H9 (cell line): ENCODE measurements around the gene PTDSS2. TPM values are rescaled to one million over a fixed set of nuclear protein-coding genes. Genes with fewer than 3 reads are reported as not detected.

ENCODE experiments used
- DNase-seq: peaks from one replicate; pipeline ENCODE4 v3.0.0-alpha.2; 2017
- H2AFZ ChIP-seq: one replicate; pipeline ENCODE4 v1.6.1; 2013; ENCODE audit warnings: mild to moderate bottlenecking, low read length, control low read depth, moderate library complexity
- H2AK5ac ChIP-seq: 2 replicates; pipeline ENCODE4 v1.6.1; 2013; ENCODE audit warnings: low read length, control low read depth, mixed read lengths; ENCODE audit not compliant: insufficient read length
- H2BK120ac ChIP-seq: one replicate; pipeline ENCODE4 v1.6.1; 2013; ENCODE audit warnings: low read depth, mild to moderate bottlenecking, low read length, control low read depth, inconsistent platforms; ENCODE audit not compliant: poor library complexity, severe bottlenecking
- H2BK12ac ChIP-seq: 2 replicates; pipeline ENCODE4 v1.6.1; 2013; ENCODE audit warnings: low read length, control low read depth, mixed read lengths, low read depth; ENCODE audit not compliant: insufficient read length
- H2BK15ac ChIP-seq: 2 replicates; pipeline ENCODE4 v1.6.1; 2013; ENCODE audit warnings: low read depth, low read length, control low read depth
- H2BK20ac ChIP-seq: one replicate; pipeline ENCODE4 v1.6.1; 2013; ENCODE audit warnings: low read depth, mild to moderate bottlenecking, low read length, control low read depth, inconsistent platforms; ENCODE audit not compliant: poor library complexity, severe bottlenecking
- H2BK5ac ChIP-seq: 2 replicates; pipeline ENCODE4 v1.6.1; 2013; ENCODE audit warnings: low read length, control low read depth, mixed read lengths; ENCODE audit not compliant: insufficient read length
- H3K14ac ChIP-seq: 2 replicates; pipeline ENCODE4 v1.6.1; 2013; ENCODE audit warnings: low read length, control low read depth; ENCODE audit not compliant: insufficient read depth
- H3K18ac ChIP-seq: 2 replicates; pipeline ENCODE4 v1.6.1; 2013; ENCODE audit warnings: low read depth, mild to moderate bottlenecking, mixed read lengths, low read length, control low read depth; ENCODE audit not compliant: insufficient read length
- H3K23ac ChIP-seq: 2 replicates; pipeline ENCODE4 v1.6.1; 2013; ENCODE audit warnings: low read length, control low read depth, mixed read lengths, low read depth; ENCODE audit not compliant: insufficient read length
- H3K23me2 ChIP-seq: 2 replicates; pipeline ENCODE4 v1.6.1; 2013; ENCODE audit warnings: low read depth, mild to moderate bottlenecking, mixed read lengths, low read length, control low read depth; ENCODE audit not compliant: insufficient read length, poor library complexity, severe bottlenecking
- H3K27ac ChIP-seq: 2 replicates; pipeline ENCODE4 v1.5.1; 2013; ENCODE audit warnings: low read length, control low read depth, mixed read lengths, low read depth; ENCODE audit not compliant: insufficient read length
- H3K27me3 ChIP-seq: 2 replicates; pipeline ENCODE4 v1.6.1; 2013; ENCODE audit warnings: low read length, control low read depth, inconsistent platforms; ENCODE audit not compliant: insufficient read depth
- H3K4ac ChIP-seq: 2 replicates; pipeline ENCODE4 v1.6.1; 2013; ENCODE audit warnings: low read depth, mild to moderate bottlenecking, control low read depth, inconsistent platforms, low read length, moderate library complexity
- H3K4me1 ChIP-seq: 2 replicates; pipeline ENCODE4 v1.6.1; 2013; ENCODE audit warnings: low read length, control low read depth, inconsistent platforms; ENCODE audit not compliant: insufficient read depth
- H3K4me2 ChIP-seq: 2 replicates; pipeline ENCODE4 v1.6.1; 2013; ENCODE audit warnings: low read length, control low read depth, mixed read lengths; ENCODE audit not compliant: insufficient read length, insufficient read depth
- H3K56ac ChIP-seq: 2 replicates; pipeline ENCODE4 v1.6.1; 2013; ENCODE audit warnings: low read depth, mild to moderate bottlenecking, mixed read lengths, low read length, control low read depth; ENCODE audit not compliant: insufficient read length
- H3K79me1 ChIP-seq: 2 replicates; pipeline ENCODE4 v1.6.1; 2013; ENCODE audit warnings: low read depth, mild to moderate bottlenecking, moderate library complexity, low read length, control low read depth, inconsistent platforms; ENCODE audit not compliant: insufficient read depth, poor library complexity, severe bottlenecking
- H3K79me2 ChIP-seq: 2 replicates; pipeline ENCODE4 v1.6.1; 2013; ENCODE audit warnings: low read length, control low read depth, inconsistent platforms; ENCODE audit not compliant: insufficient read depth
- H3K9ac ChIP-seq: 2 replicates; pipeline ENCODE4 v1.6.1; 2013; ENCODE audit warnings: low read length, control low read depth, mixed read lengths; ENCODE audit not compliant: insufficient read length; ENCODE audit errors: extremely low read depth
- H3K9me3 ChIP-seq: one replicate; pipeline ENCODE4 v1.6.1; 2013; ENCODE audit warnings: low read depth, low read length, inconsistent platforms; ENCODE audit not compliant: control insufficient read depth
- H3T11ph ChIP-seq: one replicate; pipeline ENCODE4 v1.6.1; 2013; ENCODE audit warnings: mild to moderate bottlenecking, low read length, control low read depth, inconsistent platforms
- H4K20me1 ChIP-seq: one replicate; pipeline ENCODE4 v1.6.1; 2013; ENCODE audit not compliant: control insufficient read depth, insufficient read length, insufficient read depth
- H4K5ac ChIP-seq: 2 replicates; pipeline ENCODE4 v1.6.1; 2013; ENCODE audit warnings: low read depth, mild to moderate bottlenecking, mixed read lengths, low read length, control low read depth; ENCODE audit not compliant: insufficient read length
- H4K8ac ChIP-seq: replicated peaks from 2 replicates; pipeline ENCODE4 v1.6.1; 2013; ENCODE audit warnings: low read length, control low read depth, mixed read lengths, low read depth; ENCODE audit not compliant: insufficient read length
- H4K91ac ChIP-seq: 2 replicates; pipeline ENCODE4 v1.6.1; 2013; ENCODE audit warnings: low read depth, mild to moderate bottlenecking, moderate library complexity, mixed read lengths, low read length, control low read depth; ENCODE audit not compliant: insufficient read length
- H3K27ac Mint-ChIP-seq, 3 experiments: 2 replicates in 2 of 3; 3 replicates in 1 of 3; pipeline ENCODE4 v1.8.0; 2020 to 2021; ENCODE audit warnings: mixed read lengths in 3 of 3, mild to moderate bottlenecking in 1 of 3, moderate library complexity in 1 of 3
- H3K27me3 Mint-ChIP-seq: 2 replicates; pipeline ENCODE4 v1.8.0; 2021; ENCODE audit warnings: low read depth, mild to moderate bottlenecking, moderate library complexity, mixed read lengths
- H3K36me3 Mint-ChIP-seq, 3 experiments: 2 replicates in 2 of 3; 3 replicates in 1 of 3; pipeline ENCODE4 v1.8.0; 2020 to 2021; ENCODE audit warnings: low read depth in 3 of 3, mixed read lengths in 3 of 3; ENCODE audit not compliant: insufficient read depth in 1 of 3
- H3K4me1 Mint-ChIP-seq, 2 experiments: 2 replicates each; pipeline ENCODE4 v1.8.0; 2020; ENCODE audit warnings: mixed read lengths in 2 of 2
- H3K4me3 Mint-ChIP-seq, 2 experiments: 2 replicates in 1 of 2; 3 replicates in 1 of 2; pipeline ENCODE4 v1.8.0; 2020 to 2021; ENCODE audit warnings: mild to moderate bottlenecking in 2 of 2, mixed read lengths in 2 of 2, moderate library complexity in 1 of 2
- H3K9me3 Mint-ChIP-seq, 2 experiments: 2 replicates in 1 of 2; 3 replicates in 1 of 2; pipeline ENCODE4 v1.8.0; 2020; ENCODE audit warnings: mild to moderate bottlenecking in 2 of 2, mixed read lengths in 2 of 2, moderate library complexity in 1 of 2
- WGBS: extraction: QIAGEN DNeasy Blood & Tissue Kit; methylation state at CpG from one replicate; pipeline ENCODE4 v1.1.7; 2013; ENCODE audit warnings: missing lambda C conversion rate, low lambda C conversion rate, mixed read lengths; ENCODE audit not compliant: insufficient read length; ENCODE audit errors: extremely low coverage; 5-methylcytosine and 5-hydroxymethylcytosine counted together
- total RNA-seq: library from RNA; stranded (reverse); gene quantifications from 2 replicates; pipeline ENCODE4 v1.2.1, GENCODE V29; 2021
- TF ChIP-seq, protein P1 (sequence below): fragments of 200-600 bp; sonication (generic); conservative IDR thresholded peaks from 3 replicates; pipeline ENCODE4 v1.8.0; 2021; ENCODE audit warnings: antibody characterized with exemption, mild to moderate bottlenecking

Gene PTDSS2
- total RNA-seq, 1 experiment from 2014 or later: 55.3 TPM

DNA sequence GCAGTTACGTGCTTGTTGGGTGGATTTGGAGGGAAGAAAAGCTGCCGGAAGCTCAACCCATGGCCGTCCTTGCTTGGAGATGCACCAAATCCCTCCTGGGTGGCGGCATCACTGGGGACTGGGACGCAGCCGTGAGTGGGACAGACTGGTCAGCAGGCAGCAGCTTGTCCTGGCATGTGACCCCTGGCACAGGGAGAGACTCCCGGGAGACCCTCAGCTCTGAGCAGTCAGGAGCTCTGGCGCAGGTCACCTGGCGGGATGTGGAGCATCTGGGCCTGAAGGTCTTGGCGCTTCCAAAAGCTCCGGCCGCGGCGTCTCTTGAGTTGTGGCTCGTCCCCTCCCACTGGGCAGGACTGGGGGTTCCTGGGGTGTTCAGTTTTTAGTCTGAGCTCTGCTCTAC is 26.3 kb downstream of the PTDSS2 start:
- no peak for DNase-seq
- H3K23ac ChIP-seq: no peak overlapping the region

More for the DNA sequence above, 26.3 kb downstream of the PTDSS2 start:
- Histone ChIP-seq H4K5ac (no peak overlapping the region), H2BK5ac (no peak overlapping the region), H3K14ac (no peak overlapping the region), H3T11ph (no peak overlapping the region), H3K23me2 (no peaks in the 10 kb centered on the region), H3K56ac (no peak overlapping the region), H3K27ac (no peak overlapping the region), H3K18ac (no peak overlapping the region), H3K9me3 (no peaks in the 10 kb centered on the region), H2AFZ (no peak overlapping the region), H3K4ac (no peak overlapping the region), H2BK15ac (no peak overlapping the region), H2AK5ac (no peak overlapping the region), H3K9ac (no peak overlapping the region), H3K4me2 (no peak overlapping the region), H2BK120ac (no peak overlapping the region), H4K91ac (no peak overlapping the region), H3K79me1 (no peaks in the 10 kb centered on the region), H3K27me3 (no peaks in the 10 kb centered on the region), H2BK20ac (no peak overlapping the region), H3K79me2 (no peaks in the 10 kb centered on the region; the same call in 1 of the 2 replicates), H2BK12ac (no peak overlapping the region), H4K20me1 (no peaks in the 10 kb centered on the region), H3K4me1 (no peaks in the 10 kb centered on the region), H4K8ac (no peak overlapping the region)
- Mint-ChIP-seq H3K27me3 (no peaks in the 10 kb centered on the region), H3K4me3 (no peak overlapping the region), H3K9me3 (peaks cover 0 to under 1% of the 10 kb centered on the region in 2 experiments; a peak in 3 of 5 replicates), H3K27ac (peak overlapping the region in 2 of 3 experiments; percentile 70 to 80; a peak in 2 of 7 replicates), H3K36me3 (peaks cover 3 to 6% (median 6%) of the 10 kb centered on the region in 3 experiments; a peak in 4 of 7 replicates), H3K4me1 (peaks cover 5 to 14% of the 10 kb centered on the region in 2 experiments; a peak in 3 of 4 replicates)
- no CpG with 5 or more reads among the region's 15 CpGs for WGBS
- TF ChIP-seq, protein P1, sequence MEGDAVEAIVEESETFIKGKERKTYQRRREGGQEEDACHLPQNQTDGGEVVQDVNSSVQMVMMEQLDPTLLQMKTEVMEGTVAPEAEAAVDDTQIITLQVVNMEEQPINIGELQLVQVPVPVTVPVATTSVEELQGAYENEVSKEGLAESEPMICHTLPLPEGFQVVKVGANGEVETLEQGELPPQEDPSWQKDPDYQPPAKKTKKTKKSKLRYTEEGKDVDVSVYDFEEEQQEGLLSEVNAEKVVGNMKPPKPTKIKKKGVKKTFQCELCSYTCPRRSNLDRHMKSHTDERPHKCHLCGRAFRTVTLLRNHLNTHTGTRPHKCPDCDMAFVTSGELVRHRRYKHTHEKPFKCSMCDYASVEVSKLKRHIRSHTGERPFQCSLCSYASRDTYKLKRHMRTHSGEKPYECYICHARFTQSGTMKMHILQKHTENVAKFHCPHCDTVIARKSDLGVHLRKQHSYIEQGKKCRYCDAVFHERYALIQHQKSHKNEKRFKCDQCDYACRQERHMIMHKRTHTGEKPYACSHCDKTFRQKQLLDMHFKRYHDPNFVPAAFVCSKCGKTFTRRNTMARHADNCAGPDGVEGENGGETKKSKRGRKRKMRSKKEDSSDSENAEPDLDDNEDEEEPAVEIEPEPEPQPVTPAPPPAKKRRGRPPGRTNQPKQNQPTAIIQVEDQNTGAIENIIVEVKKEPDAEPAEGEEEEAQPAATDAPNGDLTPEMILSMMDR: no peak
